GM18951 (cell line): ENCODE measurements around the gene TSPAN3.

Experiments
- POLR2A ChIP-seq: IDR thresholded peaks from 4 replicates; pipeline ENCODE4 v1.6.1; 2011; ENCODE audit warnings: mild to moderate bottlenecking; ENCODE audit not compliant: insufficient read length, insufficient read depth; ENCODE audit errors: extremely low read depth
- in situ Hi-C: fragments of 300-500 bp; cut with MboI; formaldehyde crosslinking; loops from one replicate; pipeline ENCODE4 v1.12.0; 2022; ENCODE audit warnings: low sequenced_read_pairs, mixed read lengths, inconsistent platforms; ENCODE audit not compliant: unreplicated experiment

The TSPAN3 gene

GRCh38 chr15:77070495-77071304 is at the start of gene TSPAN3:
TSPAN3 (minus strand) TSS chr15:77071109; CDS start chr15:77070954, 155 bp downstream.
- peak; percentile 83 for TF ChIP-seq POLR2A
- in situ Hi-C loops: no loop called here

- no peak for TF ChIP-seq POLR2A
- in situ Hi-C loops: no loop called here
Observed at GRCh38 chr15:77120576-77120975, 49.7 kb upstream of the TSPAN3 start.

DNA sequence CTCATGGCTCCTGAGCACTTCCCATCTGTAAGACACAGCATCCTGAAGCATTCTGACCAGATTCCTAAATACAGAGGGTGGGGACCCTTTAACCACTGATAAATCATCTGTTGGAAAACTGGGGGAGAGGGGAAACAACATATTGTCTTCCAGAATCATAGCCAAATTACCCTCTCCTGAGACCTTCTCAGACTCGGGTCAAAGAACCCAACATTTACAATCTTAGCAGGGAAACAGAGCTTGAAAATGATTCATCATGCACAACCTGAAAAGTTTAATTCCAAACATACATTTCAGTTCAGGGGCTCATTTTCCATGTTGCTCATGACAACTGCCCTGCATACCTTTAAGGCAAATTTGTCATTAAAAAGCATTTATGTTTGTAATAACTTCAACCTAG is 48.5 kb upstream of the TSPAN3 start:
- no peak for TF ChIP-seq POLR2A
- in situ Hi-C loops: loop anchor here (10.0 kb wide), 2 partner anchors 385 to 425 kb away; no protein-coding TSS in a partner anchor

DNA sequence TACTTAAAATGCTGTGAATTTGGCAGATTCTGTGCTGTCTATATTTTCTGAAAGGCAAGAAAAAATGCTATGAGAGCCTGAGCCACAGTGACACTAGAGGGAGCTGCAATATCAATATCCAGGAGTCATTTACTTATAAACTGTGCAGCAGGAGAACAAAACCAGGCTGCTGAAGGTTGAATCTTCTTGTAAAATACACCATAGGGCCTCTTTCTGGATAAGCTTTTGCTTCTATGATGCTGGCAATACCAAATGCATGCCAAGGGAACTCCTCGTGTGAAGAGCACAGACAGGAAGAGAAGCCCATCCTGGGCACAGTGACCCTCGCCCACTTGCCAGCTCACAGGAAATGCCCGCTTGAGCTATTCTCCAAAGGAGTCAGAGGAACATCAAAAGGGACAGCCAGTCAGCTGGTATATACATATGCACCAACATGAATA is 48.0 kb upstream of the TSPAN3 start:
- in situ Hi-C loops: loop anchor here (10.0 kb wide), 2 partner anchors 386 to 426 kb away; no protein-coding TSS in a partner anchor
- no peak for TF ChIP-seq POLR2A

- no peak for TF ChIP-seq POLR2A
- in situ Hi-C loops: loop anchor here (10.0 kb wide), 2 partner anchors 390 to 430 kb away; no protein-coding TSS in a partner anchor
Observed at GRCh38 chr15:77115179-77115578, 44.3 kb upstream of the TSPAN3 start.

GRCh38 chr15:77112838-77113504 is 42.1 kb upstream of the TSPAN3 start:
- in situ Hi-C loops: loop anchor here (10.0 kb wide), 2 partner anchors 392 to 432 kb away; no protein-coding TSS in a partner anchor
- TF ChIP-seq POLR2A: no peak

GRCh38 chr15:77111789-77112188 is 40.9 kb upstream of the TSPAN3 start:
- no peak for TF ChIP-seq POLR2A
- in situ Hi-C loops: loop anchor here (10.0 kb wide), 2 partner anchors 393 to 433 kb away; no protein-coding TSS in a partner anchor

DNA sequence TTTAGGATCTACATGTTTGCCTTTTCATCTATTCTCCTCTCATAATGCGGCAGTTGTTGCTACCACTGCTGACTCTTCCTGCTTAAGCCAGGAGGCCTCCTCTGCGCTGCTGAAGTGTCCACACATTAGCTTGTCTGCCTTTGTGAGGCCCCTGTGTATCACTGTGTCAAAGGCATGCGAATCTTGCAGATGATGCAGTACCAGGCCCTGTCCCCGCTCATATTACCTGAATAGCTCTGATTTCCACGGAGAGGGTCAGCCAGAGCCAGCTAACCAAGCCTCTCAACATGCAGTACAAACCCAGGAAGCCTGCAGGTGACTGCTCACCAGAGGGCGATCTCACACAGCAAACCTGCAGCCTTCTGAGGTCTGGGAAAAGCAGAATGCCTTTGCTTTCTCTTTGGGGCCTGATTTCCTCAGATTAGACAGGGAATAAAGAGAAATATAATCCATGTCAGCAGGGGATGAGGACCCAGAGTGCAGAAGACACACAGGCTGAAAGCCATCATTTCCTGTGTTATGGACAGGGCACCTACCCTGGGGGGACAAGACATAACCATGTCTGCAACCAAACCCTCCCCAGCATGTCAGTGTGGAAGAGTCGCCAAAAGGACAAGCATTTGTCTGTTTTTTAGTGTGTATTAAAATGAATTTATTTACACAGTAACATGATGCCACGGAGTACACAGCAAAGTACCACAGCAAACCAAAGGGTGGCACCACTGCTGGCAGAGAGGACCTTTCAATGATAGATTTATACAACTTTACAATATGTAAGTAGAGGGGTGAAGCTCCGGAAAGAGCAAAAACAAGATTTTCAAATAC is 36.8 kb upstream of the TSPAN3 start:
- in situ Hi-C loops: no loop called here
- no peak for TF ChIP-seq POLR2A

- no peak for TF ChIP-seq POLR2A
- in situ Hi-C loops: no loop called here
Observed at GRCh38 chr15:77107068-77107467, 36.2 kb upstream of the TSPAN3 start.

DNA sequence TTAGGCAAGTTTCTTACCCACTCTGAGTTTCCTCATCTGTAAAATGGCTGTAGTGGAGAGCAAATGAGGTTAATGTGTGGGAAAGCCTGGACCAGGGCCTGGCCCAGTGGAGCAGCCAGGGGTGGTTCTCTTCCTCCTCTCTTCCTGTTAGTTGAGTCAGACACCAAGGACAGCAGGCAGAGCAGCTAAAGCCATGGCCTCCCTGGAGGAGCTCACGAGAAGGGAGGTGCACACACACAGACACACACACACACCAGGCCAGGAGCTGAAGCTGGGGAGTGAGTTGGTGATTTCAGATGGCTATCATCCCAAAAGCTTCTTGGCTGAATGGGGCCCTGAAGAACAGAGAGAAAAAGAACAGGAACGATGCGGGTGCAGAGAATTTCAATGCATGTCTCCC is 33.2 kb upstream of the TSPAN3 start:
- in situ Hi-C loops: no loop called here
- no peak for TF ChIP-seq POLR2A

- no peak for TF ChIP-seq POLR2A
- in situ Hi-C loops: no loop called here
Observed at GRCh38 chr15:77099741-77100463, 29.0 kb upstream of the TSPAN3 start.

GRCh38 chr15:77098572-77098971 is 27.7 kb upstream of the TSPAN3 start:
- no peak for TF ChIP-seq POLR2A
- in situ Hi-C loops: no loop called here
